ENCODE measurements around the gene ZNF580. TPM values are rescaled to one million over a fixed set of nuclear protein-coding genes. Genes with fewer than 3 reads are reported as not detected.

ZNF580 gene
- total RNA-seq, 1 donor from 2014 or later = 79.8 TPM

GRCh38 chr19:55611983-55612645, 28.7 kb upstream of the ZNF580 start:
- Mint-ChIP-seq H3K27me3 (ENCODE audit: unreplicated experiment) (no peaks in the 10 kb centered on the region), H3K4me3 (ENCODE audit: unreplicated experiment) (no peak overlapping the region), H3K36me3 (ENCODE audit: unreplicated experiment) (peaks cover 11% of the 10 kb centered on the region), H3K27ac (ENCODE audit: unreplicated experiment) (no peak overlapping the region), H3K9me3 (ENCODE audit: unreplicated experiment) (no peaks in the 10 kb centered on the region), H3K4me1 (ENCODE audit: unreplicated experiment) (peaks cover 9% of the 10 kb centered on the region)
- TF ChIP-seq, protein P1, sequence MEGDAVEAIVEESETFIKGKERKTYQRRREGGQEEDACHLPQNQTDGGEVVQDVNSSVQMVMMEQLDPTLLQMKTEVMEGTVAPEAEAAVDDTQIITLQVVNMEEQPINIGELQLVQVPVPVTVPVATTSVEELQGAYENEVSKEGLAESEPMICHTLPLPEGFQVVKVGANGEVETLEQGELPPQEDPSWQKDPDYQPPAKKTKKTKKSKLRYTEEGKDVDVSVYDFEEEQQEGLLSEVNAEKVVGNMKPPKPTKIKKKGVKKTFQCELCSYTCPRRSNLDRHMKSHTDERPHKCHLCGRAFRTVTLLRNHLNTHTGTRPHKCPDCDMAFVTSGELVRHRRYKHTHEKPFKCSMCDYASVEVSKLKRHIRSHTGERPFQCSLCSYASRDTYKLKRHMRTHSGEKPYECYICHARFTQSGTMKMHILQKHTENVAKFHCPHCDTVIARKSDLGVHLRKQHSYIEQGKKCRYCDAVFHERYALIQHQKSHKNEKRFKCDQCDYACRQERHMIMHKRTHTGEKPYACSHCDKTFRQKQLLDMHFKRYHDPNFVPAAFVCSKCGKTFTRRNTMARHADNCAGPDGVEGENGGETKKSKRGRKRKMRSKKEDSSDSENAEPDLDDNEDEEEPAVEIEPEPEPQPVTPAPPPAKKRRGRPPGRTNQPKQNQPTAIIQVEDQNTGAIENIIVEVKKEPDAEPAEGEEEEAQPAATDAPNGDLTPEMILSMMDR (IDR thresholded peaks at IDR 0.05) = no peak
- no peak for DNase-seq (ENCODE audit: extremely low spot score, unreplicated experiment)

DNA sequence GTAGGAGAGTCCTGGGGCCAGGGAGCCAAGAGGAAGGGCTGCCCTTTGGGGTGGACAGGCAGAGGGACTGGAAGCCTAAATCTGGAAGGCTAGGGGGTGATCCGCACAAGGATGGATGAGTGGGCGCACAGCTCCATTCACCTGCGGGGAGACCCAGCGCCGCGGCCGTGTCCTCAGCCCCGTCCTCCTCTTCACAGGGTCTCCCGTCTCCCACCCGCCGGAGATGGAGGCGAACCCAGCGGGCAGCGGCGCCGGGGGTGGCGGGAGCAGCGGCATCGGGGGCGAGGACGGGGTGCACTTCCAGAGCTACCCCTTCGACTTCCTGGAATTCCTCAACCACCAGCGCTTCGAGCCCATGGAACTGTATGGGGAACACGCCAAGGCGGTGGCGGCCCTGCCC, 27.4 kb upstream of the ZNF580 start:
- H3K27ac Mint-ChIP-seq (ENCODE audit: unreplicated experiment) = no peak overlapping the region
- H3K36me3 Mint-ChIP-seq (ENCODE audit: unreplicated experiment) = peaks cover 18% of the 10 kb centered on the region
- no peak for DNase-seq (ENCODE audit: extremely low spot score, unreplicated experiment)

DNA sequence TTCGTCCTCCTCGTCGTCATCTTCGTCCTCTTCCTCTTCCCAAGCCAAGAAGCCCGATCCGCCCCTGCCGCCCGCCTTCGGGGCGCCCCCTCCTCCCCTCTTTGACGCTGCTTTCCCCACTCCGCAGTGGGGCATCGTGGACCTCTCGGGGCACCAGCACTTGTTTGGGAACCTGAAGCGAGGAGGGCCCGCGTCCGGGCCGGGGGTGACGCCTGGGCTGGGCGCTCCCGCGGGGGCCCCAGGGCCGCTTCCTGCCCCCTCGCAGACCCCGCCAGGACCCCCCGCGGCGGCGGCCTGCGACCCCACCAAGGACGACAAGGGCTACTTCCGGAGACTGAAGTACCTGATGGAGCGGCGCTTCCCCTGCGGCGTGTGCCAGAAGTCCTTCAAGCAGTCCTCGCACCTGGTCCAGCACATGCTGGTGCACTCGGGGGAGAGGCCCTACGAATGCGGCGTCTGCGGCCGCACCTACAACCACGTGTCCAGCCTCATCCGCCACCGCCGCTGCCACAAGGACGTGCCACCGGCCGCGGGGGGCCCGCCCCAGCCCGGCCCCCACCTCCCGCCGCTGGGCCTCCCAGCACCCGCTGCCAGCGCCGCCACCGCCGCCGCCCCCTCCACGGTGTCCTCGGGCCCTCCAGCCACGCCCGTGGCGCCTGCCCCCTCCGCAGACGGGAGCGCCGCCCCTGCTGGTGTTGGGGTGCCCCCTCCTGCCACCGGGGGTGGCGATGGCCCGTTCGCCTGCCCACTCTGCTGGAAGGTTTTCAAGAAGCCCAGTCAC, 26.7 kb upstream of the ZNF580 start:
- no peaks in the 10 kb centered on the region for H3K9me3 Mint-ChIP-seq (ENCODE audit: unreplicated experiment)
- DNase-seq (ENCODE audit: extremely low spot score, unreplicated experiment) = no peak
- no peak overlapping the region for H3K4me3 Mint-ChIP-seq (ENCODE audit: unreplicated experiment)
- H3K36me3 Mint-ChIP-seq (ENCODE audit: unreplicated experiment) = peaks cover 17% of the 10 kb centered on the region
- no peaks in the 10 kb centered on the region for H3K4me1 Mint-ChIP-seq (ENCODE audit: unreplicated experiment)
- H3K27ac Mint-ChIP-seq (ENCODE audit: unreplicated experiment) = no peak overlapping the region
- TF ChIP-seq, protein P1 (IDR thresholded peaks at IDR 0.05) = no peak
- no peaks in the 10 kb centered on the region for H3K27me3 Mint-ChIP-seq (ENCODE audit: unreplicated experiment)

More for the DNA sequence above, 27.4 kb upstream of the ZNF580 start:
- no peaks in the 10 kb centered on the region for H3K4me1 Mint-ChIP-seq (ENCODE audit: unreplicated experiment)
- TF ChIP-seq, protein P1 (IDR thresholded peaks at IDR 0.05) = no peak
- H3K9me3 Mint-ChIP-seq (ENCODE audit: unreplicated experiment) = no peaks in the 10 kb centered on the region
- no peaks in the 10 kb centered on the region for H3K27me3 Mint-ChIP-seq (ENCODE audit: unreplicated experiment)
- no peak overlapping the region for H3K4me3 Mint-ChIP-seq (ENCODE audit: unreplicated experiment)

DNA sequence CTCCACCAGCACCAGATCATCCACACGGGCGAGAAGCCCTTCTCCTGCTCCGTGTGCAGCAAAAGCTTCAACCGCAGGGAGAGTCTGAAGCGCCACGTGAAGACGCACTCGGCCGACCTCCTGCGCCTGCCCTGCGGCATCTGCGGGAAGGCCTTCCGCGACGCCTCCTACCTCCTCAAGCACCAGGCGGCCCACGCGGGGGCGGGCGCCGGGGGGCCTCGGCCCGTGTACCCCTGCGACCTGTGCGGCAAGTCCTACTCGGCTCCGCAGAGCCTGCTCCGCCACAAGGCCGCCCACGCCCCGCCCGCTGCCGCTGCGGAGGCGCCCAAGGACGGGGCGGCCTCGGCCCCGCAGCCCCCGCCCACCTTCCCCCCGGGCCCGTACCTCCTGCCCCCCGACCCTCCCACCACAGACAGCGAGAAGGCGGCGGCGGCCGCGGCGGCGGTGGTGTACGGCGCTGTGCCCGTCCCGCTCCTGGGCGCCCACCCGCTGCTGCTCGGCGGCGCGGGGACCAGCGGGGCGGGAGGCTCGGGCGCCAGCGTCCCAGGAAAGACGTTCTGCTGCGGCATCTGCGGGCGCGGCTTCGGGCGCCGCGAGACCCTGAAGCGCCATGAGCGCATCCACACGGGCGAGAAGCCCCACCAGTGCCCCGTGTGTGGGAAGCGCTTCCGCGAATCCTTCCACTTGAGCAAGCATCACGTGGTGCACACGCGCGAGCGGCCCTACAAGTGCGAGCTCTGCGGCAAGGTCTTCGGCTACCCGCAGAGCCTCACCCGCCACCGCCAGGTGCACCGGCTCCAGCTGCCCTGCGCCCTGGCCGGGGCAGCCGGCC, 25.9 kb upstream of the ZNF580 start:
- no peak overlapping the region for H3K4me3 Mint-ChIP-seq (ENCODE audit: unreplicated experiment)
- no peaks in the 10 kb centered on the region for H3K4me1 Mint-ChIP-seq (ENCODE audit: unreplicated experiment)
- no peak for DNase-seq (ENCODE audit: extremely low spot score, unreplicated experiment)
- TF ChIP-seq, protein P1 (IDR thresholded peaks at IDR 0.05) = no peak
- peaks cover 10% of the 10 kb centered on the region for H3K36me3 Mint-ChIP-seq (ENCODE audit: unreplicated experiment)
- H3K27me3 Mint-ChIP-seq (ENCODE audit: unreplicated experiment) = no peaks in the 10 kb centered on the region
- H3K9me3 Mint-ChIP-seq (ENCODE audit: unreplicated experiment) = no peaks in the 10 kb centered on the region
- H3K27ac Mint-ChIP-seq (ENCODE audit: unreplicated experiment) = no peak overlapping the region
